HEK293 (cell line): ENCODE data around the gene ABHD4.

Experiments
- CTCF ChIA-PET: fragments of 350-600 bp; formaldehyde crosslinking; extraction: SDS; loops from one replicate; lab custom pipeline; 2021; ENCODE audit warnings: antibody characterized with exemption; lab: Yijun Ruan, JAX
- POLR2A ChIA-PET: fragments of 300-600 bp; formaldehyde crosslinking; extraction: SDS; loops from one replicate; lab custom pipeline; 2020; ENCODE audit warnings: antibody characterized with exemption, inconsistent platforms; lab: Yijun Ruan, JAX
- H3K27ac ChIP-seq: fragments of 200-500 bp; sonication (Bioruptor generic); 2 replicates; pipeline ENCODE4 v1.5.1; 2014; ENCODE audit warnings: low read depth, low read length, control low read depth, inconsistent platforms; ENCODE audit errors: extremely low read depth
- H3K36me3 ChIP-seq, 2 experiments: fragments of 200-500 bp in 1 of 2; sonication (Bioruptor generic) in 1 of 2; 1 replicate in 1 of 2; 2 replicates in 1 of 2; pipeline ENCODE4 v1.5.1; 2014 to 2017; ENCODE audit warnings: inconsistent platforms in 2 of 2, low read length in 2 of 2; ENCODE audit not compliant: control insufficient read depth in 2 of 2, insufficient read depth in 1 of 2
- H3K4me1 ChIP-seq: fragments of 200-500 bp; sonication (Bioruptor generic); 2 replicates; pipeline ENCODE4 v1.5.1; 2014; ENCODE audit warnings: mild to moderate bottlenecking, low read length, inconsistent platforms; ENCODE audit not compliant: control insufficient read depth, insufficient read depth
- H3K4me3 ChIP-seq: 2 replicates; pipeline ENCODE4 v1.5.1; 2011; ENCODE audit warnings: low read depth, mild to moderate bottlenecking, control low read depth, low read length, moderate library complexity
- H3K9me3 ChIP-seq: fragments of 200-500 bp; sonication (Bioruptor generic); 2 replicates; pipeline ENCODE4 v1.5.1; 2014; ENCODE audit warnings: low read depth, low read length, inconsistent platforms; ENCODE audit not compliant: control insufficient read depth, insufficient read depth
- GFI1B ChIP-seq: fragments of 450-650 bp; formaldehyde crosslinking; IDR thresholded peaks from 2 replicates; pipeline ENCODE4 v1.5.1; 2016; ENCODE audit warnings: missing biosample characterization, missing genetic modification characterization
- INSM2 ChIP-seq: fragments of 450-650 bp; formaldehyde crosslinking; IDR thresholded peaks from 2 replicates; pipeline ENCODE4 v1.5.1; 2016; ENCODE audit warnings: missing biosample characterization, missing genetic modification characterization
- MEIS1 ChIP-seq: sonication (generic); formaldehyde crosslinking; IDR thresholded peaks from 2 replicates; pipeline ENCODE4 v1.8.1; 2022; ENCODE audit warnings: missing genetic modification reagents, mild to moderate bottlenecking, borderline replicate concordance
- SALL2 ChIP-seq: fragments of 450-650 bp; formaldehyde crosslinking; IDR thresholded peaks from 2 replicates; pipeline ENCODE4 v1.5.0; 2017; ENCODE audit warnings: missing biosample characterization, mild to moderate bottlenecking, missing genetic modification characterization, borderline replicate concordance
- SCRT1 ChIP-seq: fragments of 450-650 bp; formaldehyde crosslinking; IDR thresholded peaks from 2 replicates; pipeline ENCODE4 v1.5.1; 2016; ENCODE audit warnings: missing biosample characterization, missing genetic modification characterization, borderline replicate concordance
- YY1 ChIP-seq: fragments of 450-650 bp; formaldehyde crosslinking; IDR thresholded peaks from 2 replicates; pipeline ENCODE4 v1.5.1; 2018; ENCODE audit warnings: missing biosample characterization, missing genetic modification characterization
- ZBTB48 ChIP-seq: fragments of 450-650 bp; formaldehyde crosslinking; IDR thresholded peaks from 2 replicates; pipeline ENCODE4 v1.5.1; 2016; ENCODE audit warnings: missing biosample characterization, missing genetic modification characterization
- ZEB2 ChIP-seq: fragments of 450-650 bp; formaldehyde crosslinking; IDR thresholded peaks from 2 replicates; pipeline ENCODE4 v1.5.1; 2016; ENCODE audit warnings: missing biosample characterization, missing genetic modification characterization
- ZFHX2 ChIP-seq: fragments of 450-650 bp; formaldehyde crosslinking; conservative IDR thresholded peaks from 2 replicates; pipeline ENCODE4 v1.5.1; 2016; ENCODE audit warnings: missing biosample characterization, missing genetic modification characterization
- ZNF138 ChIP-seq: fragments of 450-650 bp; formaldehyde crosslinking; IDR thresholded peaks from 2 replicates; pipeline ENCODE4 v1.5.1; 2016; ENCODE audit warnings: missing biosample characterization, missing genetic modification characterization, borderline replicate concordance
- ZNF16 ChIP-seq: fragments of 450-650 bp; formaldehyde crosslinking; IDR thresholded peaks from 2 replicates; pipeline ENCODE4 v1.5.1; 2016; ENCODE audit warnings: low read depth, missing biosample characterization, missing genetic modification characterization
- ZNF391 ChIP-seq: fragments of 450-650 bp; formaldehyde crosslinking; IDR thresholded peaks from 2 replicates; pipeline ENCODE4 v1.5.1; 2016; ENCODE audit warnings: low read depth, missing biosample characterization, missing genetic modification characterization, borderline replicate concordance
- ZNF660 ChIP-seq: fragments of 450-650 bp; IDR thresholded peaks from 2 replicates; pipeline ENCODE4 v1.5.1; 2018; ENCODE audit warnings: missing biosample characterization, mild to moderate bottlenecking, missing genetic modification characterization
- ZNF777 ChIP-seq: fragments of 450-650 bp; formaldehyde crosslinking; IDR thresholded peaks from 2 replicates; pipeline ENCODE4 v1.5.1; 2017; ENCODE audit warnings: missing biosample characterization, missing genetic modification characterization, borderline replicate concordance
- ZSCAN23 ChIP-seq: fragments of 450-650 bp; formaldehyde crosslinking; IDR thresholded peaks from 2 replicates; pipeline ENCODE4 v1.5.1; 2016; ENCODE audit warnings: missing biosample characterization, missing genetic modification characterization
- TF ChIP-seq, protein P1 (sequence below): fragments of 450-650 bp; formaldehyde crosslinking; IDR thresholded peaks from 2 replicates; pipeline ENCODE4 v1.5.1; 2016; ENCODE audit warnings: missing biosample characterization, missing genetic modification characterization
- TF ChIP-seq, protein P2 (sequence below): fragments of 450-650 bp; formaldehyde crosslinking; IDR thresholded peaks from 2 replicates; pipeline ENCODE4 v1.5.1; 2016; ENCODE audit warnings: missing biosample characterization, missing genetic modification characterization, borderline replicate concordance
- TF ChIP-seq, protein P3 (sequence below): fragments of 450-650 bp; formaldehyde crosslinking; IDR thresholded peaks from 2 replicates; pipeline ENCODE4 v1.5.1; 2016; ENCODE audit warnings: missing biosample characterization, missing genetic modification characterization

The ABHD4 gene

GRCh38 chr14:22555384-22556011 lies 42.6 kb upstream of the ABHD4 start:
- H3K36me3 ChIP-seq, result no peaks in the 10 kb centered on the region
- no peak for TF ChIP-seq ZNF138 (tag by site-specific recombination)
- no peak for TF ChIP-seq ZNF391 (tag by site-specific recombination)
- no peak for TF ChIP-seq YY1 (tag by site-specific recombination)
- TF ChIP-seq ZFHX2, result no peak
- TF ChIP-seq, protein P1, sequence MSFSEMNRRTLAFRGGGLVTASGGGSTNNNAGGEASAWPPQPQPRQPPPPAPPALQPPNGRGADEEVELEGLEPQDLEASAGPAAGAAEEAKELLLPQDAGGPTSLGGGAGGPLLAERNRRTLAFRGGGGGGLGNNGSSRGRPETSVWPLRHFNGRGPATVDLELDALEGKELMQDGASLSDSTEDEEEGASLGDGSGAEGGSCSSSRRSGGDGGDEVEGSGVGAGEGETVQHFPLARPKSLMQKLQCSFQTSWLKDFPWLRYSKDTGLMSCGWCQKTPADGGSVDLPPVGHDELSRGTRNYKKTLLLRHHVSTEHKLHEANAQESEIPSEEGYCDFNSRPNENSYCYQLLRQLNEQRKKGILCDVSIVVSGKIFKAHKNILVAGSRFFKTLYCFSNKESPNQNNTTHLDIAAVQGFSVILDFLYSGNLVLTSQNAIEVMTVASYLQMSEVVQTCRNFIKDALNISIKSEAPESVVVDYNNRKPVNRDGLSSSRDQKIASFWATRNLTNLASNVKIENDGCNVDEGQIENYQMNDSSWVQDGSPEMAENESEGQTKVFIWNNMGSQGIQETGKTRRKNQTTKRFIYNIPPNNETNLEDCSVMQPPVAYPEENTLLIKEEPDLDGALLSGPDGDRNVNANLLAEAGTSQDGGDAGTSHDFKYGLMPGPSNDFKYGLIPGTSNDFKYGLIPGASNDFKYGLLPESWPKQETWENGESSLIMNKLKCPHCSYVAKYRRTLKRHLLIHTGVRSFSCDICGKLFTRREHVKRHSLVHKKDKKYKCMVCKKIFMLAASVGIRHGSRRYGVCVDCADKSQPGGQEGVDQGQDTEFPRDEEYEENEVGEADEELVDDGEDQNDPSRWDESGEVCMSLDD (tag by site-specific recombination), result no peak
- no peak for TF ChIP-seq ZBTB48 (tag by site-specific recombination)
- no peak for TF ChIP-seq SALL2 (tag by site-specific recombination)
- TF ChIP-seq, protein P2, sequence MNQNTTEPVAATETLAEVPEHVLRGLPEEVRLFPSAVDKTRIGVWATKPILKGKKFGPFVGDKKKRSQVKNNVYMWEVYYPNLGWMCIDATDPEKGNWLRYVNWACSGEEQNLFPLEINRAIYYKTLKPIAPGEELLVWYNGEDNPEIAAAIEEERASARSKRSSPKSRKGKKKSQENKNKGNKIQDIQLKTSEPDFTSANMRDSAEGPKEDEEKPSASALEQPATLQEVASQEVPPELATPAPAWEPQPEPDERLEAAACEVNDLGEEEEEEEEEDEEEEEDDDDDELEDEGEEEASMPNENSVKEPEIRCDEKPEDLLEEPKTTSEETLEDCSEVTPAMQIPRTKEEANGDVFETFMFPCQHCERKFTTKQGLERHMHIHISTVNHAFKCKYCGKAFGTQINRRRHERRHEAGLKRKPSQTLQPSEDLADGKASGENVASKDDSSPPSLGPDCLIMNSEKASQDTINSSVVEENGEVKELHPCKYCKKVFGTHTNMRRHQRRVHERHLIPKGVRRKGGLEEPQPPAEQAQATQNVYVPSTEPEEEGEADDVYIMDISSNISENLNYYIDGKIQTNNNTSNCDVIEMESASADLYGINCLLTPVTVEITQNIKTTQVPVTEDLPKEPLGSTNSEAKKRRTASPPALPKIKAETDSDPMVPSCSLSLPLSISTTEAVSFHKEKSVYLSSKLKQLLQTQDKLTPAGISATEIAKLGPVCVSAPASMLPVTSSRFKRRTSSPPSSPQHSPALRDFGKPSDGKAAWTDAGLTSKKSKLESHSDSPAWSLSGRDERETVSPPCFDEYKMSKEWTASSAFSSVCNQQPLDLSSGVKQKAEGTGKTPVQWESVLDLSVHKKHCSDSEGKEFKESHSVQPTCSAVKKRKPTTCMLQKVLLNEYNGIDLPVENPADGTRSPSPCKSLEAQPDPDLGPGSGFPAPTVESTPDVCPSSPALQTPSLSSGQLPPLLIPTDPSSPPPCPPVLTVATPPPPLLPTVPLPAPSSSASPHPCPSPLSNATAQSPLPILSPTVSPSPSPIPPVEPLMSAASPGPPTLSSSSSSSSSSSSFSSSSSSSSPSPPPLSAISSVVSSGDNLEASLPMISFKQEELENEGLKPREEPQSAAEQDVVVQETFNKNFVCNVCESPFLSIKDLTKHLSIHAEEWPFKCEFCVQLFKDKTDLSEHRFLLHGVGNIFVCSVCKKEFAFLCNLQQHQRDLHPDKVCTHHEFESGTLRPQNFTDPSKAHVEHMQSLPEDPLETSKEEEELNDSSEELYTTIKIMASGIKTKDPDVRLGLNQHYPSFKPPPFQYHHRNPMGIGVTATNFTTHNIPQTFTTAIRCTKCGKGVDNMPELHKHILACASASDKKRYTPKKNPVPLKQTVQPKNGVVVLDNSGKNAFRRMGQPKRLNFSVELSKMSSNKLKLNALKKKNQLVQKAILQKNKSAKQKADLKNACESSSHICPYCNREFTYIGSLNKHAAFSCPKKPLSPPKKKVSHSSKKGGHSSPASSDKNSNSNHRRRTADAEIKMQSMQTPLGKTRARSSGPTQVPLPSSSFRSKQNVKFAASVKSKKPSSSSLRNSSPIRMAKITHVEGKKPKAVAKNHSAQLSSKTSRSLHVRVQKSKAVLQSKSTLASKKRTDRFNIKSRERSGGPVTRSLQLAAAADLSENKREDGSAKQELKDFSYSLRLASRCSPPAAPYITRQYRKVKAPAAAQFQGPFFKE (tag by site-specific recombination), result no peak
- no peak for TF ChIP-seq SCRT1 (tag by site-specific recombination)
- no peak for TF ChIP-seq ZSCAN23 (tag by site-specific recombination)
- TF ChIP-seq, protein P3, sequence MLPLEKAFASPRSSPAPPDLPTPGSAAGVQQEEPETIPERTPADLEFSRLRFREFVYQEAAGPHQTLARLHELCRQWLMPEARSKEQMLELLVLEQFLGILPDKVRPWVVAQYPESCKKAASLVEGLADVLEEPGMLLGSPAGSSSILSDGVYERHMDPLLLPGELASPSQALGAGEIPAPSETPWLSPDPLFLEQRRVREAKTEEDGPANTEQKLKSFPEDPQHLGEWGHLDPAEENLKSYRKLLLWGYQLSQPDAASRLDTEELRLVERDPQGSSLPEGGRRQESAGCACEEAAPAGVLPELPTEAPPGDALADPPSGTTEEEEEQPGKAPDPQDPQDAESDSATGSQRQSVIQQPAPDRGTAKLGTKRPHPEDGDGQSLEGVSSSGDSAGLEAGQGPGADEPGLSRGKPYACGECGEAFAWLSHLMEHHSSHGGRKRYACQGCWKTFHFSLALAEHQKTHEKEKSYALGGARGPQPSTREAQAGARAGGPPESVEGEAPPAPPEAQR (tag by site-specific recombination), result no peak
- no peak for TF ChIP-seq ZNF660
- no peak for TF ChIP-seq ZNF16
- TF ChIP-seq INSM2, result no peak
- no peak for TF ChIP-seq ZNF777 (tag by site-specific recombination)
- TF ChIP-seq ZEB2 (tag by site-specific recombination), result no peak
- TF ChIP-seq MEIS1 (CRISPR knock-in tag), result no peak
- TF ChIP-seq GFI1B (tag by site-specific recombination), result no peak
- POLR2A ChIA-PET, result no interaction called here
- CTCF ChIA-PET, result interaction anchor here (0.7 to 4.5 kb wide), 25 partner anchors 8 to 426 kb away, joined by 3 to 50 read pairs (median 7); partner anchors contain the start of genes AJUBA, DAD1, OR6J1 and OXA1L
- peaks cover 3% of the 10 kb centered on the region; the same call in 1 of the 2 replicates for H3K4me1 ChIP-seq
- no peak overlapping the region for H3K4me3 ChIP-seq
- no peaks in the 10 kb centered on the region for H3K9me3 ChIP-seq
- H3K27ac ChIP-seq, result no peak overlapping the region
